Measurements from ENCODE around the gene HPN. TPM values are rescaled to one million over a fixed set of nuclear protein-coding genes. Genes with fewer than 3 reads are reported as not detected.
"Not testable (repeated sequence)": the region's sequence is repeated elsewhere in the genome, so short reads cannot be mapped to it uniquely, and the experiment has no call there.

Gene HPN
- total RNA-seq, 2 experiments from 2014 or later = 0.21 TPM; not detected in 1

GRCh38 chr19:35093430-35093829 is 51.9 kb downstream of the HPN start:
- no peak for DNase-seq
- intact Hi-C loops (cut with micrococcal nuclease) = no loop called here
- POLR2A ChIA-PET = no interaction called here
- peaks cover 7% of the 10 kb centered on the region for H3K4me1 Mint-ChIP-seq (ENCODE audit: low read depth)
- no peaks in the 10 kb centered on the region for H3K9me3 Mint-ChIP-seq
- H3K36me3 Mint-ChIP-seq = no peaks in the 10 kb centered on the region
- H3K27me3 Mint-ChIP-seq = peaks cover 6% of the 10 kb centered on the region
- no peak overlapping the region for H3K27ac Mint-ChIP-seq
- H3K4me3 Mint-ChIP-seq = no peak overlapping the region
- CTCF ChIA-PET = interaction anchor here (1.0 kb wide), 1 partner anchor 49 kb away, joined by 5 read pairs; no protein-coding TSS in a partner anchor

- intact Hi-C loops (cut with micrococcal nuclease) = no loop called here
- Mint-ChIP-seq H3K9me3 (no peaks in the 10 kb centered on the region), H3K27me3 (peaks cover 6% of the 10 kb centered on the region), H3K36me3 (no peaks in the 10 kb centered on the region), H3K27ac (no peak overlapping the region), H3K4me1 (ENCODE audit: low read depth) (peaks cover 7% of the 10 kb centered on the region), H3K4me3 (no peak overlapping the region)
- no peak for DNase-seq
- CTCF ChIA-PET = no interaction called here
- POLR2A ChIA-PET = no interaction called here
Observed at GRCh38 chr19:35093941-35094647, 52.6 kb downstream of the HPN start.

- Mint-ChIP-seq H3K27me3 (peaks cover 6% of the 10 kb centered on the region), H3K27ac (no peak overlapping the region), H3K9me3 (no peaks in the 10 kb centered on the region), H3K36me3 (no peaks in the 10 kb centered on the region), H3K4me3 (no peak overlapping the region), H3K4me1 (ENCODE audit: low read depth) (peaks cover 7% of the 10 kb centered on the region)
- intact Hi-C loops (cut with micrococcal nuclease) = no loop called here
- ChIA-PET POLR2A (no interaction called here), CTCF (no interaction called here)
- no peak for DNase-seq
Observed at GRCh38 chr19:35094656-35095055, 53.1 kb downstream of the HPN start.

GRCh38 chr19:35095667-35096368 is 54.3 kb downstream of the HPN start:
- no peaks in the 10 kb centered on the region for H3K9me3 Mint-ChIP-seq
- ChIA-PET CTCF (no interaction called here), POLR2A (no interaction called here)
- no peaks in the 10 kb centered on the region for H3K36me3 Mint-ChIP-seq
- H3K4me1 Mint-ChIP-seq (ENCODE audit: low read depth) = no peaks in the 10 kb centered on the region
- DNase-seq = no peak
- H3K4me3 Mint-ChIP-seq = no peak overlapping the region
- H3K27ac Mint-ChIP-seq = no peak overlapping the region
- peaks cover 1% of the 10 kb centered on the region for H3K27me3 Mint-ChIP-seq
- intact Hi-C loops (cut with micrococcal nuclease) = no loop called here

GRCh38 chr19:35098413-35099049 is 57.0 kb downstream of the HPN start:
- H3K4me1 Mint-ChIP-seq (ENCODE audit: low read depth) = no peaks in the 10 kb centered on the region
- CTCF ChIA-PET = interaction anchor here (0.8 kb wide), 1 partner anchor 55 kb away, joined by 4 read pairs; no protein-coding TSS in a partner anchor
- intact Hi-C loops (cut with micrococcal nuclease) = no loop called here
- H3K36me3 Mint-ChIP-seq = no peaks in the 10 kb centered on the region
- DNase-seq = no peak
- no peaks in the 10 kb centered on the region for H3K9me3 Mint-ChIP-seq
- no peaks in the 10 kb centered on the region for H3K27me3 Mint-ChIP-seq
- POLR2A ChIA-PET = no interaction called here
- H3K27ac Mint-ChIP-seq = no peak overlapping the region
- no peak overlapping the region for H3K4me3 Mint-ChIP-seq

GRCh38 chr19:35099155-35099896 is 57.8 kb downstream of the HPN start:
- intact Hi-C loops (cut with micrococcal nuclease) = no loop called here
- Mint-ChIP-seq H3K4me3 (no peak overlapping the region), H3K27me3 (no peaks in the 10 kb centered on the region), H3K27ac (no peak overlapping the region), H3K4me1 (ENCODE audit: low read depth) (no peaks in the 10 kb centered on the region), H3K36me3 (no peaks in the 10 kb centered on the region), H3K9me3 (no peaks in the 10 kb centered on the region)
- ChIA-PET CTCF (no interaction called here), POLR2A (no interaction called here)
- no peak for DNase-seq

- Mint-ChIP-seq H3K27ac (no peak overlapping the region), H3K36me3 (no peaks in the 10 kb centered on the region), H3K4me1 (ENCODE audit: low read depth) (no peaks in the 10 kb centered on the region), H3K4me3 (no peak overlapping the region), H3K27me3 (no peaks in the 10 kb centered on the region), H3K9me3 (no peaks in the 10 kb centered on the region)
- intact Hi-C loops (cut with micrococcal nuclease) = loop anchor here (10.0 kb wide), 1 partner anchor 925 kb away; no protein-coding TSS in a partner anchor
- ChIA-PET CTCF (interaction anchor here (1.0 kb wide), 1 partner anchor 36 kb away, joined by 3 read pairs; no protein-coding TSS in a partner anchor), POLR2A (interaction anchor here (0.6 kb wide), 1 partner anchor 15 kb away, joined by 4 read pairs; no protein-coding TSS in a partner anchor)
- DNase-seq = no peak
Observed at GRCh38 chr19:35099897-35100275, 58.4 kb downstream of the HPN start.

- no peak for DNase-seq
Observed at GRCh38 chr19:35100588-35101533, 59.3 kb downstream of the HPN start.

GRCh38 chr19:35101949-35102348 is 60.4 kb downstream of the HPN start:
- H3K4me1 Mint-ChIP-seq (ENCODE audit: low read depth); H3K36me3 Mint-ChIP-seq; H3K4me3 Mint-ChIP-seq; POLR2A ChIA-PET; H3K27me3 Mint-ChIP-seq; H3K9me3 Mint-ChIP-seq; H3K27ac Mint-ChIP-seq; DNase-seq: not testable (repeated sequence)
- CTCF ChIA-PET = interaction anchor here (2.1 kb wide), 1 partner anchor 35 kb away, joined by 7 read pairs; no protein-coding TSS in a partner anchor
- intact Hi-C loops (cut with micrococcal nuclease) = loop anchor here (10.0 kb wide), 1 partner anchor 923 kb away; no protein-coding TSS in a partner anchor

More at GRCh38 chr19:35100588-35101533, 59.3 kb downstream of the HPN start:
- H3K4me1 Mint-ChIP-seq (ENCODE audit: low read depth) = no peaks in the 10 kb centered on the region
- no peaks in the 10 kb centered on the region for H3K27me3 Mint-ChIP-seq
- H3K4me3 Mint-ChIP-seq = no peak overlapping the region
- no peaks in the 10 kb centered on the region for H3K9me3 Mint-ChIP-seq
- no peak overlapping the region for H3K27ac Mint-ChIP-seq
- CTCF ChIA-PET = interaction anchor here (1.0 to 2.1 kb wide), 2 partner anchors 34 to 35 kb away, joined by 3 to 7 read pairs; no protein-coding TSS in a partner anchor
- POLR2A ChIA-PET = interaction anchor here (0.6 kb wide), 1 partner anchor 16 kb away, joined by 4 read pairs; no protein-coding TSS in a partner anchor
- no peaks in the 10 kb centered on the region for H3K36me3 Mint-ChIP-seq
- intact Hi-C loops (cut with micrococcal nuclease) = loop anchor here (10.0 kb wide), 1 partner anchor 924 kb away; no protein-coding TSS in a partner anchor

GRCh38 chr19:35103614-35104013 is 62.1 kb downstream of the HPN start:
- CTCF ChIA-PET = interaction anchor here (1.4 kb wide), 1 partner anchor 36 kb away, joined by 4 read pairs; no protein-coding TSS in a partner anchor
- H3K27me3 Mint-ChIP-seq; H3K36me3 Mint-ChIP-seq; H3K4me3 Mint-ChIP-seq; H3K4me1 Mint-ChIP-seq (ENCODE audit: low read depth); H3K9me3 Mint-ChIP-seq; H3K27ac Mint-ChIP-seq; DNase-seq; POLR2A ChIA-PET: not testable (repeated sequence)
- intact Hi-C loops (cut with micrococcal nuclease) = loop anchor here (10.0 kb wide), 1 partner anchor 921 kb away; no protein-coding TSS in a partner anchor

GRCh38 chr19:35104361-35104760 is 62.8 kb downstream of the HPN start:
- Mint-ChIP-seq H3K27ac (no peak overlapping the region), H3K36me3 (no peaks in the 10 kb centered on the region), H3K27me3 (no peaks in the 10 kb centered on the region), H3K4me3 (no peak overlapping the region), H3K9me3 (no peaks in the 10 kb centered on the region), H3K4me1 (ENCODE audit: low read depth) (peaks cover 10% of the 10 kb centered on the region)
- intact Hi-C loops (cut with micrococcal nuclease) = loop anchor here (10.0 kb wide), 1 partner anchor 920 kb away; no protein-coding TSS in a partner anchor
- ChIA-PET CTCF (interaction anchor here (1.4 kb wide), 1 partner anchor 37 kb away, joined by 4 read pairs; no protein-coding TSS in a partner anchor), POLR2A (no interaction called here)
- no peak for DNase-seq
